Adrenal gland (tissue), 12 donors: ENCODE data around the gene EPHB2. TPM values are rescaled to one million over a fixed set of nuclear protein-coding genes. Genes with fewer than 3 reads are reported as not detected.
"Not testable (repeated sequence)": the region's sequence is repeated elsewhere in the genome, so short reads cannot be mapped to it uniquely, and the experiment has no call there.

ENCODE experiments used
- DNase-seq, 7 donors: peaks; one replicate each; pipeline ENCODE4 v3.0.0-alpha.2; 2019 to 2020
- H3K27ac ChIP-seq, 5 donors: fragments of 200-600 bp; sonication (generic) in 4 of 5; 1 replicate in 3 of 5; 2 replicates in 2 of 5; pipeline versions ENCODE4 v1.5.1 to v1.8.0; 2016 to 2020; ENCODE audit warnings: mild to moderate bottlenecking in 1 of 5
- H3K27me3 ChIP-seq: fragments of 200-600 bp; 2 replicates; pipeline ENCODE4 v1.8.0; 2021
- H3K36me3 ChIP-seq, 2 donors: fragments of 200-600 bp; replicated peaks in 1 of 2; 1 replicate in 1 of 2; 2 replicates in 1 of 2; pipeline versions ENCODE4 v1.5.1 to v1.8.0; 2018 to 2022
- H3K4me1 ChIP-seq, 2 donors: fragments of 200-600 bp; replicated peaks in 1 of 2; 1 replicate in 1 of 2; 2 replicates in 1 of 2; pipeline versions ENCODE4 v1.5.1 to v1.8.0; 2018 to 2021
- H3K4me3 ChIP-seq, 4 donors: fragments of 200-600 bp; sonication (generic) in 3 of 4; one replicate each; pipeline ENCODE4 v1.5.1; 2016 to 2018
- H3K9me3 ChIP-seq, 3 donors: fragments of 200-600 bp; sonication (generic) in 1 of 3; replicated peaks in 1 of 3; 1 replicate in 2 of 3; 2 replicates in 1 of 3; pipeline versions ENCODE4 v1.5.1 to v1.8.0; 2016 to 2021
- POLR2A ChIP-seq, 2 donors: fragments of 450-650 bp; IDR thresholded peaks; one replicate each; pipeline ENCODE4 v1.6.1; 2017; ENCODE audit warnings: antibody characterized with exemption in 2 of 2, mild to moderate bottlenecking in 2 of 2, moderate library complexity in 1 of 2
- WGBS, 4 donors: extraction: QIAGEN DNeasy Blood & Tissue Kit in 2 of 4; methylation state at CpG; one replicate each; pipeline versions ENCODE4 v1.1.5 to v1.1.7; 2013 to 2017; 5-methylcytosine and 5-hydroxymethylcytosine counted together
- intact Hi-C, 2 donors: fragments of 100-400 bp; cut with DNase I; formaldehyde crosslinking; loops; one replicate each; pipeline versions ENCODE4 v1.14.1 to v1.15.0; 2022 to 2023
- polyA plus RNA-seq, 3 donors: library from polyadenylated mRNA; stranded (reverse); fragments of 200-250 nt in 2 of 3; fragments of 350-450 nt in 1 of 3; fragmentation: Illumina TruSeq in 1 of 3; extraction: RNeasy Lipid Tissue Mini Kit (QIAGEN cat#74804) in 1 of 3; gene quantifications; one replicate each; pipeline ENCODE4 v1.2.3, GENCODE V29; 2013 to 2014
- total RNA-seq, 9 donors: library from RNA; depleted of rRNA in 4 of 9; stranded (reverse); fragments of >200 nt in 4 of 9; fragments of 120-200 nt in 1 of 9; fragmentation: NEBNext Ultra II Directional in 1 of 9; extraction: Animal tissue kit (Norgen Biotek cat#: 25700) in 1 of 9; gene quantifications; one replicate each; pipeline versions ENCODE4 v1.1.0 to v1.2.4, GENCODE V29; 2013 to 2023
- TF ChIP-seq, protein P1 (sequence below), 6 experiments: fragments of 450-650 bp in 4 of 6; fragments of 200-600 bp in 2 of 6; sonication (generic) in 1 of 6; IDR thresholded peaks; 1 replicate in 5 of 6; 2 replicates in 1 of 6; pipeline versions ENCODE4 v1.5.1 to v1.8.0; 2016 to 2021; ENCODE audit warnings: antibody characterized with exemption in 6 of 6, mild to moderate bottlenecking in 2 of 6, moderate library complexity in 1 of 6
- donor health status: healthy with polysubstance abuse.
- donor health status: Bipolar disorder and iron deficiency.
- donor health status: DM: yes; HTN: yes; CAD: no.
- donor health status: DM: no; HTN: no; CAD: no.
- donor health status: DM: no; HTN: no; CAD: no.
- donor health status: DM: yes; HTN: yes; CAD: no.

EPHB2 gene
- total and polyA plus RNA-seq, 12 donors = 0.67 to 10.3 (median 3.1) TPM

- Histone ChIP-seq H3K9me3 (no peaks in the 10 kb centered on the region), H3K27ac (peak overlapping the region in 1 of 5 donors; percentile 4), H3K27me3 (no peaks in the 10 kb centered on the region), H3K36me3 (no peaks in the 10 kb centered on the region), H3K4me3 (no peak overlapping the region), H3K4me1 (peaks cover 0 to 12% of the 10 kb centered on the region in 2 donors)
- intact Hi-C loops = no loop called here
- no peak for DNase-seq
- TF ChIP-seq POLR2A (IDR thresholded peaks at IDR 0.05) = no peak
- TF ChIP-seq, protein P1, sequence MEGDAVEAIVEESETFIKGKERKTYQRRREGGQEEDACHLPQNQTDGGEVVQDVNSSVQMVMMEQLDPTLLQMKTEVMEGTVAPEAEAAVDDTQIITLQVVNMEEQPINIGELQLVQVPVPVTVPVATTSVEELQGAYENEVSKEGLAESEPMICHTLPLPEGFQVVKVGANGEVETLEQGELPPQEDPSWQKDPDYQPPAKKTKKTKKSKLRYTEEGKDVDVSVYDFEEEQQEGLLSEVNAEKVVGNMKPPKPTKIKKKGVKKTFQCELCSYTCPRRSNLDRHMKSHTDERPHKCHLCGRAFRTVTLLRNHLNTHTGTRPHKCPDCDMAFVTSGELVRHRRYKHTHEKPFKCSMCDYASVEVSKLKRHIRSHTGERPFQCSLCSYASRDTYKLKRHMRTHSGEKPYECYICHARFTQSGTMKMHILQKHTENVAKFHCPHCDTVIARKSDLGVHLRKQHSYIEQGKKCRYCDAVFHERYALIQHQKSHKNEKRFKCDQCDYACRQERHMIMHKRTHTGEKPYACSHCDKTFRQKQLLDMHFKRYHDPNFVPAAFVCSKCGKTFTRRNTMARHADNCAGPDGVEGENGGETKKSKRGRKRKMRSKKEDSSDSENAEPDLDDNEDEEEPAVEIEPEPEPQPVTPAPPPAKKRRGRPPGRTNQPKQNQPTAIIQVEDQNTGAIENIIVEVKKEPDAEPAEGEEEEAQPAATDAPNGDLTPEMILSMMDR (IDR thresholded peaks at IDR 0.05) = no peak
- 88 to 94% (median 90%) methylated on average over 3 of the region's 3 CpGs for WGBS, 4 donors
Observed at GRCh38 chr1:22832414-22832786, 121.8 kb downstream of the EPHB2 start.

DNA sequence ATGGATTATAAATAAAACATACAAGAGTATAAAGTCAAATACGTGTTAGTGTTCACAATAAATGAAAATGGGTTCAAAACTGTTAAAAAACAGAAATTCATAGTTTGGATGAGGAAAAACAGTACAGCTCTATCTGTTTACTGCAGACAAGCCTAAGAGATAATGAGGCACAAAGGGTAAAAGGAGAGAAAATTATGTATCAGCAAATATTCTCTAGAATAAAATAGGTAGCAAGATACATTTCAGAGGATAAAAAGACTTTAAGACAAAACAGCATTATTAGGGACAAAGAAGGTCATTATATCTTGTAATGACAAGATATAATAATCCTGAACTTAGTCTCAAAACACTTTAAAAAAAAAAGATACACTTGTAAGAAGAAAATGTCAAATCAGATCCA lies 123.1 kb downstream of the EPHB2 start:
- Histone ChIP-seq H3K27ac (no peak overlapping the region), H3K4me1 (peaks cover 0 to 12% of the 10 kb centered on the region in 2 donors), H3K9me3 (no peaks in the 10 kb centered on the region), H3K27me3 (no peaks in the 10 kb centered on the region), H3K4me3 (no peak overlapping the region), H3K36me3 (no peaks in the 10 kb centered on the region)
- TF ChIP-seq POLR2A (IDR thresholded peaks at IDR 0.05) = no peak
- TF ChIP-seq, protein P1 (IDR thresholded peaks at IDR 0.05) = no peak
- no peak for DNase-seq
- intact Hi-C loops = no loop called here
- 84 to 90% (median 87%) methylated on average over 1 of the region's 1 CpG for WGBS, 4 donors

DNA sequence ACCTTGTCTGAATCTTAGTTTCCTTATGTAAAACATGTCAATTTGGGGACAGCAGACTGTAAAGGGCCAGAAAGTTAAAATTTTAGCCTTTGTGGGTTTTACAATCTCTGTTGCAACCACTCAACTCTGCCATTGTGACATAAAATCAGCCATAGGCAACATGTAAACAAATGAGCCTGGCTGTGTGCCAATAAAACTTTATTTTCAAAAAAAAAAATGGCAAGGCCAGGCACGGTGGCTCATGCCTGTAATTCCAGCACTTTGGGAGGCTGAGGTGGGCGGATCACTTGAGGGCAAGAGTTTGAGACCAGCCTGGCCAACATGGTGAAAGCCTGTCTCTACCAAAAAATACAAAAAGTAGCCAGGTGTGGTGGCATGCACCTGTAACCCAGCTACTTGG lies 123.8 kb downstream of the EPHB2 start:
- H3K27ac ChIP-seq, H3K36me3 ChIP-seq, H3K9me3 ChIP-seq, DNase-seq, H3K4me3 ChIP-seq, intact Hi-C loops, H3K27me3 ChIP-seq: not testable (repeated sequence)
- peaks cover 0 to 12% of the 10 kb centered on the region in 2 donors for H3K4me1 ChIP-seq
- 0 to 64% (median 62%) methylated on average over 1 to 2 of the region's 2 CpGs for WGBS, 4 donors

DNA sequence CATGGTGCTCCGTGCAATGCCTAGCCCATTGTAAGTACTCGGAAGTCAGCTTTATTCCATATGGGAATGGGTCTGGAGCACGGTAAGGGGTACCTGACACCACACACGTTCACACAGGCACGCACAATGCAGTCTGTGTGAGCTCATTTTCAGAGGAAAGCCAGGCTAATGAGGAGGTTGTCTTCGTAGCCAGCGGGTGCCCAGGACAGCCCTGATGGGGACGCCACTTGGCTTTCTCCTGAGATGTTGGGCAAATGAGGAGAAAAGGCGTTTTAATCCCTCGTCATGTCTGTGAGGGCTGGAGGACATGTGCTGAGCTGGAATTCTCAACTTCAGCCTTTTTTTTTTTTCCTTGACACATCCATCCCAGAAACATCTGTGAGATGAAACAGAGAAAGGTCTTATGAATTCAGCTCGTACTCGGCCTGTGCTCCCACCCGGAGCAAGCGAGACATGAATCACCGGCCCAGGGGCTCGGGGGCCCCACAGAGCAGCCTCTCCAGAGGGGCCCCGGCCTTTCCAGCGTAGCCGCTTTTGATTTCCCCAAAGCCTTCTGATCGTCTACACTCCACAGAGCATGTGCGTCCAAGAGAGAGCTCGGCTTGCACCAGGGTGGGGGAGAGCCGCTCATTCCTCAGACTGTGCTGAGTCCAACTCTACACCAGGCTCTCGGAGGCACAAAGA lies 125.1 kb downstream of the EPHB2 start:
- TF ChIP-seq POLR2A (IDR thresholded peaks at IDR 0.05) = no peak
- TF ChIP-seq, protein P1 (IDR thresholded peaks at IDR 0.05) = no peak
- no peak for DNase-seq
- WGBS, 4 donors = 83 to 92% (median 85%) methylated on average over 20 to 24 of the region's 24 CpGs
- intact Hi-C loops = no loop called here
- Histone ChIP-seq H3K27ac (no peak overlapping the region), H3K36me3 (no peaks in the 10 kb centered on the region), H3K4me1 (peaks cover 0 to 12% of the 10 kb centered on the region in 2 donors), H3K9me3 (no peaks in the 10 kb centered on the region), H3K27me3 (no peaks in the 10 kb centered on the region), H3K4me3 (no peak overlapping the region)

GRCh38 chr1:22836850-22837249 lies 126.2 kb downstream of the EPHB2 start:
- Histone ChIP-seq H3K4me3 (no peak overlapping the region), H3K27ac (no peak overlapping the region), H3K36me3 (no peaks in the 10 kb centered on the region), H3K27me3 (no peaks in the 10 kb centered on the region), H3K9me3 (no peaks in the 10 kb centered on the region), H3K4me1 (peaks cover 0 to 7% of the 10 kb centered on the region in 2 donors)
- WGBS, 4 donors = 69 to 85% (median 75%) methylated on average over 4 to 5 of the region's 5 CpGs
- no peak for DNase-seq
- TF ChIP-seq POLR2A (IDR thresholded peaks at IDR 0.05) = no peak
- TF ChIP-seq, protein P1 (IDR thresholded peaks at IDR 0.05) = no peak
- intact Hi-C loops = no loop called here
